CD4-positive, alpha-beta T cell (primary cell): ENCODE results near the gene ZNF521. TPM values are rescaled to one million over a fixed set of nuclear protein-coding genes. Genes with fewer than 3 reads are reported as not detected.

Source experiments
- ATAC-seq: fragments of 200-7000 bp; cut with Tn5 transposase; one replicate; pipeline ENCODE4 v1.10.0; 2022; ENCODE audit warnings: mild to moderate bottlenecking; ENCODE audit not compliant: poor library complexity
- CTCF ChIA-PET: fragments of 350-600 bp; sonication (Branson Sonifier 250); formaldehyde crosslinking; loops from one replicate; lab custom pipeline; 2021; ENCODE audit warnings: antibody characterized with exemption, inconsistent platforms; lab: Charles Lee
- POLR2A ChIA-PET: fragments of 350-600 bp; sonication (Branson Sonifier 250); formaldehyde crosslinking; loops from one replicate; lab custom pipeline; 2021; ENCODE audit warnings: antibody characterized with exemption, inconsistent platforms; lab: Charles Lee
- DNase-seq, 14 experiments: peaks; one replicate each; pipeline ENCODE4 v3.0.0-alpha.2; 2013 to 2020; ENCODE audit warnings: mixed read lengths in 2 of 14
- H3K27ac ChIP-seq, 2 donors: one replicate each; pipeline versions ENCODE4 v1.5.1 to v1.7.0; 2013; ENCODE audit warnings: low read length in 2 of 2, low read depth in 1 of 2, mild to moderate bottlenecking in 1 of 2
- H3K27me3 ChIP-seq, 2 experiments: 1 replicate in 1 of 2; 2 replicates in 1 of 2; pipeline versions ENCODE4 v1.6.1 to v1.7.0; 2013; ENCODE audit warnings: low read length in 2 of 2, control low read depth in 1 of 2, mild to moderate bottlenecking in 1 of 2, moderate library complexity in 1 of 2; ENCODE audit not compliant: insufficient read depth in 2 of 2, control insufficient read depth in 1 of 2
- H3K36me3 ChIP-seq: one replicate; pipeline ENCODE4 v1.6.1; 2013; ENCODE audit warnings: low read length, control low read depth; ENCODE audit not compliant: insufficient read depth
- H3K4me1 ChIP-seq: one replicate; pipeline ENCODE4 v1.6.1; 2013; ENCODE audit warnings: low read length, control low read depth; ENCODE audit not compliant: insufficient read depth
- H3K4me3 ChIP-seq: one replicate; pipeline ENCODE4 v1.5.1; 2013; ENCODE audit warnings: mild to moderate bottlenecking, low read length, moderate library complexity
- H3K9me3 ChIP-seq, 2 experiments: 1 replicate in 1 of 2; 2 replicates in 1 of 2; pipeline versions ENCODE4 v1.6.1 to v1.7.0; 2013; ENCODE audit warnings: low read length in 2 of 2, mild to moderate bottlenecking in 2 of 2, control low read depth in 1 of 2, moderate library complexity in 1 of 2; ENCODE audit not compliant: control insufficient read depth in 1 of 2, insufficient read depth in 1 of 2
- H3K27ac Mint-ChIP-seq: one replicate; pipeline ENCODE4 v1.8.0; 2020; ENCODE audit warnings: mixed read lengths
- H3K27me3 Mint-ChIP-seq: one replicate; pipeline ENCODE4 v1.8.0; 2021; ENCODE audit warnings: mixed read lengths
- H3K36me3 Mint-ChIP-seq: one replicate; pipeline ENCODE4 v1.8.0; 2021; ENCODE audit warnings: low read depth, mixed read lengths
- H3K4me1 Mint-ChIP-seq: one replicate; pipeline ENCODE4 v1.8.0; 2021; ENCODE audit warnings: low read depth, mixed read lengths
- H3K4me3 Mint-ChIP-seq: one replicate; pipeline ENCODE4 v1.8.0; 2020; ENCODE audit warnings: mild to moderate bottlenecking, mixed read lengths
- H3K9me3 Mint-ChIP-seq: one replicate; pipeline ENCODE4 v1.8.0; 2020; ENCODE audit warnings: mixed read lengths
- CTCF ChIP-seq: fragments of 200-600 bp; IDR thresholded peaks from one replicate; pipeline ENCODE4 v1.8.0; 2022; ENCODE audit warnings: antibody characterized with exemption, mild to moderate bottlenecking
- intact Hi-C, 2 experiments: fragments of 100-400 bp; cut with DNase I in 1 of 2; cut with micrococcal nuclease in 1 of 2; formaldehyde crosslinking; loops; one replicate each; pipeline versions ENCODE4 v1.15.1 to v1.9.0; 2023 to 2025; cut with DNase I, micrococcal nuclease
- total RNA-seq, 174 experiments: library from RNA in 2 of 174; stranded (reverse) in 2 of 174; gene quantifications; one replicate each; pipeline ENCODE4 v1.2.3 and lab custom pipeline; 2021 to 2026

ZNF521 gene
- total RNA-seq, 2 experiments from 2014 or later, result not detected

GRCh38 chr18:25123438-25124232, 228.3 kb downstream of the ZNF521 start:
- Mint-ChIP-seq H3K9me3 (no peaks in the 10 kb centered on the region), H3K27me3 (peaks cover 4% of the 10 kb centered on the region), H3K27ac (no peak overlapping the region), H3K4me1 (no peaks in the 10 kb centered on the region), H3K4me3 (no peak overlapping the region), H3K36me3 (no peaks in the 10 kb centered on the region)
- CTCF ChIA-PET, result no interaction called here
- ATAC-seq, result no peak
- Histone ChIP-seq H3K27me3 (no peaks in the 10 kb centered on the region), H3K27ac (no peak overlapping the region), H3K4me1 (no peaks in the 10 kb centered on the region), H3K36me3 (no peaks in the 10 kb centered on the region), H3K9me3 (peaks cover 0 to 3% of the 10 kb centered on the region in 2 experiments), H3K4me3 (no peak overlapping the region)
- no peak for DNase-seq
- intact Hi-C loops, result loop anchor here in 1 of 2 experiments (10.0 kb wide), 1 partner anchor 59 kb away; no protein-coding TSS in a partner anchor
- POLR2A ChIA-PET, result no interaction called here
- no peak for TF ChIP-seq CTCF

GRCh38 chr18:25121442-25121841, 230.5 kb downstream of the ZNF521 start:
- no peak overlapping the region for H3K4me3 ChIP-seq
- peaks cover 0 to 3% of the 10 kb centered on the region in 2 experiments for H3K9me3 ChIP-seq
- no peak for ATAC-seq
- H3K27ac ChIP-seq, result no peak overlapping the region
- intact Hi-C loops, result loop anchor here in 1 of 2 experiments (10.0 kb wide), 1 partner anchor 57 kb away; no protein-coding TSS in a partner anchor
- DNase-seq, result no peak
- no peaks in the 10 kb centered on the region for H3K4me1 ChIP-seq
- TF ChIP-seq CTCF, result no peak
- no peaks in the 10 kb centered on the region for H3K27me3 ChIP-seq
- POLR2A ChIA-PET, result interaction anchor here (0.6 kb wide), 1 partner anchor 23 kb away, joined by 3 read pairs; no protein-coding TSS in a partner anchor
- no peaks in the 10 kb centered on the region for H3K9me3 Mint-ChIP-seq
- no peaks in the 10 kb centered on the region for H3K36me3 ChIP-seq
- peaks cover 4% of the 10 kb centered on the region for H3K27me3 Mint-ChIP-seq
- H3K4me1 Mint-ChIP-seq, result no peaks in the 10 kb centered on the region
- H3K27ac Mint-ChIP-seq, result no peak overlapping the region
- H3K4me3 Mint-ChIP-seq, result no peak overlapping the region
- H3K36me3 Mint-ChIP-seq, result no peaks in the 10 kb centered on the region
- CTCF ChIA-PET, result no interaction called here

GRCh38 chr18:25113566-25113965, 238.4 kb downstream of the ZNF521 start:
- peaks cover 2% of the 10 kb centered on the region for H3K9me3 Mint-ChIP-seq
- intact Hi-C loops, result no loop called here
- H3K36me3 Mint-ChIP-seq, result no peaks in the 10 kb centered on the region
- ChIA-PET POLR2A (no interaction called here), CTCF (no interaction called here)
- H3K4me3 ChIP-seq, result no peak overlapping the region
- H3K36me3 ChIP-seq, result no peaks in the 10 kb centered on the region
- DNase-seq (no peak), ATAC-seq (no peak)
- H3K27me3 Mint-ChIP-seq, result no peaks in the 10 kb centered on the region
- TF ChIP-seq CTCF, result no peak
- no peaks in the 10 kb centered on the region for H3K4me1 Mint-ChIP-seq
- H3K9me3 ChIP-seq, result peaks cover 0 to 3% of the 10 kb centered on the region in 2 experiments
- no peaks in the 10 kb centered on the region for H3K27me3 ChIP-seq
- H3K4me3 Mint-ChIP-seq, result no peak overlapping the region
- H3K4me1 ChIP-seq, result no peaks in the 10 kb centered on the region
- H3K27ac ChIP-seq, result no peak overlapping the region
- H3K27ac Mint-ChIP-seq, result no peak overlapping the region
